CD4-positive, alpha-beta T cell (primary cell): ENCODE measurements around the gene TP63. TPM values are rescaled to one million over a fixed set of nuclear protein-coding genes. Genes with fewer than 3 reads are reported as not detected.

Source experiments
- ATAC-seq: fragments of 200-7000 bp; cut with Tn5 transposase; one replicate; pipeline ENCODE4 v1.10.0; 2022; ENCODE audit warnings: mild to moderate bottlenecking; ENCODE audit not compliant: poor library complexity
- CTCF ChIA-PET: fragments of 350-600 bp; sonication (Branson Sonifier 250); formaldehyde crosslinking; loops from one replicate; lab custom pipeline; 2021; ENCODE audit warnings: antibody characterized with exemption, inconsistent platforms; lab: Charles Lee
- POLR2A ChIA-PET: fragments of 350-600 bp; sonication (Branson Sonifier 250); formaldehyde crosslinking; loops from one replicate; lab custom pipeline; 2021; ENCODE audit warnings: antibody characterized with exemption, inconsistent platforms; lab: Charles Lee
- DNase-seq, 14 experiments: peaks; one replicate each; pipeline ENCODE4 v3.0.0-alpha.2; 2013 to 2020; ENCODE audit warnings: mixed read lengths in 2 of 14
- H3K27ac ChIP-seq, 2 donors: one replicate each; pipeline versions ENCODE4 v1.5.1 to v1.7.0; 2013; ENCODE audit warnings: low read length in 2 of 2, low read depth in 1 of 2, mild to moderate bottlenecking in 1 of 2
- H3K27me3 ChIP-seq, 2 experiments: 1 replicate in 1 of 2; 2 replicates in 1 of 2; pipeline versions ENCODE4 v1.6.1 to v1.7.0; 2013; ENCODE audit warnings: low read length in 2 of 2, control low read depth in 1 of 2, mild to moderate bottlenecking in 1 of 2, moderate library complexity in 1 of 2; ENCODE audit not compliant: insufficient read depth in 2 of 2, control insufficient read depth in 1 of 2
- H3K36me3 ChIP-seq: one replicate; pipeline ENCODE4 v1.6.1; 2013; ENCODE audit warnings: low read length, control low read depth; ENCODE audit not compliant: insufficient read depth
- H3K4me1 ChIP-seq: one replicate; pipeline ENCODE4 v1.6.1; 2013; ENCODE audit warnings: low read length, control low read depth; ENCODE audit not compliant: insufficient read depth
- H3K4me3 ChIP-seq: one replicate; pipeline ENCODE4 v1.5.1; 2013; ENCODE audit warnings: mild to moderate bottlenecking, low read length, moderate library complexity
- H3K9me3 ChIP-seq, 2 experiments: 1 replicate in 1 of 2; 2 replicates in 1 of 2; pipeline versions ENCODE4 v1.6.1 to v1.7.0; 2013; ENCODE audit warnings: low read length in 2 of 2, mild to moderate bottlenecking in 2 of 2, control low read depth in 1 of 2, moderate library complexity in 1 of 2; ENCODE audit not compliant: control insufficient read depth in 1 of 2, insufficient read depth in 1 of 2
- H3K27ac Mint-ChIP-seq: one replicate; pipeline ENCODE4 v1.8.0; 2020; ENCODE audit warnings: mixed read lengths
- H3K27me3 Mint-ChIP-seq: one replicate; pipeline ENCODE4 v1.8.0; 2021; ENCODE audit warnings: mixed read lengths
- H3K36me3 Mint-ChIP-seq: one replicate; pipeline ENCODE4 v1.8.0; 2021; ENCODE audit warnings: low read depth, mixed read lengths
- H3K4me1 Mint-ChIP-seq: one replicate; pipeline ENCODE4 v1.8.0; 2021; ENCODE audit warnings: low read depth, mixed read lengths
- H3K4me3 Mint-ChIP-seq: one replicate; pipeline ENCODE4 v1.8.0; 2020; ENCODE audit warnings: mild to moderate bottlenecking, mixed read lengths
- H3K9me3 Mint-ChIP-seq: one replicate; pipeline ENCODE4 v1.8.0; 2020; ENCODE audit warnings: mixed read lengths
- intact Hi-C, 2 experiments: fragments of 100-400 bp; cut with DNase I in 1 of 2; cut with micrococcal nuclease in 1 of 2; formaldehyde crosslinking; loops; one replicate each; pipeline versions ENCODE4 v1.15.1 to v1.9.0; 2023 to 2025; cut with DNase I, micrococcal nuclease
- total RNA-seq, 174 experiments: library from RNA in 2 of 174; stranded (reverse) in 2 of 174; gene quantifications; one replicate each; pipeline ENCODE4 v1.2.3 and lab custom pipeline; 2021 to 2026
- TF ChIP-seq, protein P1 (sequence below): fragments of 200-600 bp; IDR thresholded peaks from one replicate; pipeline ENCODE4 v1.8.0; 2022; ENCODE audit warnings: antibody characterized with exemption, mild to moderate bottlenecking

The TP63 gene
- total RNA-seq, 2 experiments from 2014 or later: 0.31 TPM; not detected in 1

DNA sequence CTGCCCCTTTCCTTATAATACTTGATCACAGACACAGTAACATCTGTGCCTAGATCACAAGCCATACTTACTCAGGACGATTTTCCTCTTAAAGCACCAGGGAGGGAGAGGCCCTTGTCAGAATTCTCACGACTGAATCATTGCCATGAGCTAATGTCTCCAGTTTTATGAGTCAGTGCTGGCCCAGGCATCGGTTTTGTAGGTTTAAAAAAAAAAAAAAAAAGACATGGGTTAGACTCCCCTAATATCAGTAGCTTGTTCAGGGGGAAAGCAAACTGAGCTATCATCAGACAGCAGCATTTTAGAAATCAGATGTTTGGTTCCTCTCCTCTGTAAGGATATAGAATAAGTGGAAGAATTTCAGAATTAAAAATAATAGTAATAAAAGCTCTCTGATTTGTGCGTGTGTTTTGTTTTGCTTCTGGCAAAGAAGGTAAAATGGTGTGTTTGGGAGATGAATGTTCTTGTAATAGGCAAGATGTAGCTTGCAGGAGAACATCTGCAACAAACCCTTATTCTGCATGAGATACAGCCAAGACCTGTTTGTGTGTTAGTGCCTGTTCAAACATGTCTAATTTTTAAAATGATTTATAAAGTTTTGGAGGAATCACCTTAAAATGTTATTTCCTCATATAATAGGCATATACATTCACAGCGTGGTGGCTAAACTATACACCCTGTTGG lies 193.6 kb downstream of the TP63 start:
- Mint-ChIP-seq H3K4me1 (no peaks in the 10 kb centered on the region), H3K27ac (no peak overlapping the region), H3K4me3 (no peak overlapping the region), H3K9me3 (no peaks in the 10 kb centered on the region), H3K27me3 (peaks cover 8% of the 10 kb centered on the region), H3K36me3 (no peaks in the 10 kb centered on the region)
- Histone ChIP-seq H3K27me3 (peaks cover 0 to 3% of the 10 kb centered on the region in 2 experiments), H3K4me1 (no peaks in the 10 kb centered on the region), H3K27ac (no peak overlapping the region), H3K9me3 (no peaks in the 10 kb centered on the region), H3K36me3 (no peaks in the 10 kb centered on the region), H3K4me3 (no peak overlapping the region)
- CTCF ChIA-PET: interaction anchor here (0.6 kb wide), 1 partner anchor 79 kb away, joined by 3 read pairs; no protein-coding TSS in a partner anchor
- ATAC-seq (no peak), DNase-seq (no peak)
- POLR2A ChIA-PET: no interaction called here
- intact Hi-C loops: no loop called here
- TF ChIP-seq, protein P1, sequence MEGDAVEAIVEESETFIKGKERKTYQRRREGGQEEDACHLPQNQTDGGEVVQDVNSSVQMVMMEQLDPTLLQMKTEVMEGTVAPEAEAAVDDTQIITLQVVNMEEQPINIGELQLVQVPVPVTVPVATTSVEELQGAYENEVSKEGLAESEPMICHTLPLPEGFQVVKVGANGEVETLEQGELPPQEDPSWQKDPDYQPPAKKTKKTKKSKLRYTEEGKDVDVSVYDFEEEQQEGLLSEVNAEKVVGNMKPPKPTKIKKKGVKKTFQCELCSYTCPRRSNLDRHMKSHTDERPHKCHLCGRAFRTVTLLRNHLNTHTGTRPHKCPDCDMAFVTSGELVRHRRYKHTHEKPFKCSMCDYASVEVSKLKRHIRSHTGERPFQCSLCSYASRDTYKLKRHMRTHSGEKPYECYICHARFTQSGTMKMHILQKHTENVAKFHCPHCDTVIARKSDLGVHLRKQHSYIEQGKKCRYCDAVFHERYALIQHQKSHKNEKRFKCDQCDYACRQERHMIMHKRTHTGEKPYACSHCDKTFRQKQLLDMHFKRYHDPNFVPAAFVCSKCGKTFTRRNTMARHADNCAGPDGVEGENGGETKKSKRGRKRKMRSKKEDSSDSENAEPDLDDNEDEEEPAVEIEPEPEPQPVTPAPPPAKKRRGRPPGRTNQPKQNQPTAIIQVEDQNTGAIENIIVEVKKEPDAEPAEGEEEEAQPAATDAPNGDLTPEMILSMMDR: no peak

DNA sequence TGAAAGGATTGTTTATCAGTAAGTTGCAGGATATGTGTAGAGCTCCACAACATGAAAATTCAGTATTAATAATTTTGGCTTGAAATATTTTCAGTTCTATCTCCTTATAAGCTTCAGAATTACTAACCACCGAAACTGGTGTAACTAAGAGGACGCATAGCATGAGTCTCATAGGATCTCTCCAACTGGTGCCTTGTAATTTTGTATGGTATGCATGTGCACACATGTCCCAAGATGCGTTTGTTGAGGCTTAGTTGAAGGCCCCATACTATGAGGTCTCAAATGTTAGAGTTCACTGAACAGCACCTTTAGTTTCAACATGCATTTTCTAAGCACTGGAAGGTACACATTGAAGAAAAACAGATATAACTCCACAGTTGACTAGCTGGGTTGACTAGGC lies 195.4 kb downstream of the TP63 start:
- ChIA-PET POLR2A (no interaction called here), CTCF (interaction anchor here (1.1 kb wide), 1 partner anchor 12 kb away, joined by 3 read pairs; no protein-coding TSS in a partner anchor)
- H3K36me3 ChIP-seq: no peaks in the 10 kb centered on the region
- DNase-seq: no peak
- no peaks in the 10 kb centered on the region for H3K9me3 ChIP-seq
- H3K4me1 ChIP-seq: no peaks in the 10 kb centered on the region
- no peak for ATAC-seq
- Mint-ChIP-seq H3K4me1 (no peaks in the 10 kb centered on the region), H3K4me3 (no peak overlapping the region), H3K9me3 (no peaks in the 10 kb centered on the region), H3K27ac (no peak overlapping the region), H3K36me3 (no peaks in the 10 kb centered on the region), H3K27me3 (peaks cover 4% of the 10 kb centered on the region)
- peaks cover 0 to 3% of the 10 kb centered on the region in 2 experiments for H3K27me3 ChIP-seq
- no peak overlapping the region for H3K27ac ChIP-seq
- TF ChIP-seq, protein P1: no peak
- intact Hi-C loops: no loop called here
- no peak overlapping the region for H3K4me3 ChIP-seq

DNA sequence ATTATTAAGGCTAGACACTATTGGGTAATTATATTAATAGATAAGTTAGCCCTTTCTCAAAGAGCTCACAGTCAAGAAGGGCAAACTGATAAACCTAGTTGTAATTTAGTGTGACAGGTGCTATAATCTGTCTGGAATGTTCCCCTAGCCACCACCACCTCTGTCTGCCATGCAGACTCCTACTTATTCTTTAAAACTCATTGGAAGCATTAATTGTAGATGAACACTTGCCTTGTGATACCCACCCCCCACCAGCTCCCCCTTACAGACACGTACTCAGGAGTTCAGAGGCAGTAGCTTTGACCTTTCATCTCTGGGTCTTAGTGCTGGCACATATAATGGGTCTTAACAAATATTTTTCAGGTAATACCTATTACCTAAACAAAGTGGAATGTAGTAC lies 195.9 kb downstream of the TP63 start:
- H3K4me1 Mint-ChIP-seq: no peaks in the 10 kb centered on the region
- DNase-seq (no peak), ATAC-seq (no peak)
- no peaks in the 10 kb centered on the region for H3K9me3 ChIP-seq
- no peak overlapping the region for H3K4me3 Mint-ChIP-seq
- no peak overlapping the region for H3K4me3 ChIP-seq
- intact Hi-C loops: no loop called here
- ChIA-PET POLR2A (no interaction called here), CTCF (no interaction called here)
- TF ChIP-seq, protein P1: no peak
- H3K36me3 Mint-ChIP-seq: no peaks in the 10 kb centered on the region
- H3K27me3 ChIP-seq: no peaks in the 10 kb centered on the region
- H3K27ac ChIP-seq: no peak overlapping the region
- peaks cover 4% of the 10 kb centered on the region for H3K27me3 Mint-ChIP-seq
- no peaks in the 10 kb centered on the region for H3K9me3 Mint-ChIP-seq
- no peaks in the 10 kb centered on the region for H3K4me1 ChIP-seq
- no peaks in the 10 kb centered on the region for H3K36me3 ChIP-seq
- H3K27ac Mint-ChIP-seq: no peak overlapping the region
